Activated CD8-positive, alpha-beta T cell treated with anti-CD3 and anti-CD28 coated beads, Interleukin-2, amount 10 ng/mL, durations not matched to agents 7 days and 5 days (primary cell): ENCODE measurements around the gene THPO. TPM values are rescaled to one million over a fixed set of nuclear protein-coding genes. Genes with fewer than 3 reads are reported as not detected.

Source experiments
- ATAC-seq: fragments of 150-1000 bp; cut with Tn5 transposase; one replicate; pipeline ENCODE4 v1.10.0; 2021; ENCODE audit warnings: moderate library complexity
- CTCF ChIA-PET: fragments of 350-600 bp; sonication (Branson Sonifier 250); formaldehyde crosslinking; loops from one replicate; lab custom pipeline; 2021; ENCODE audit warnings: antibody characterized with exemption; lab: Charles Lee
- POLR2A ChIA-PET: fragments of 350-600 bp; sonication (Branson Sonifier 250); formaldehyde crosslinking; loops from one replicate; lab custom pipeline; 2021; ENCODE audit warnings: antibody characterized with exemption; lab: Charles Lee
- DNase-seq: peaks from one replicate; pipeline ENCODE4 v3.0.0-alpha.2; 2020
- H3K27ac Mint-ChIP-seq: one replicate; pipeline ENCODE4 v1.8.0; 2021; ENCODE audit warnings: mild to moderate bottlenecking, mixed read lengths
- H3K27me3 Mint-ChIP-seq: one replicate; pipeline ENCODE4 v1.8.0; 2021; ENCODE audit warnings: low read depth, mixed read lengths
- H3K36me3 Mint-ChIP-seq: one replicate; pipeline ENCODE4 v1.8.0; 2021; ENCODE audit warnings: low read depth, mixed read lengths
- H3K4me1 Mint-ChIP-seq: one replicate; pipeline ENCODE4 v1.8.0; 2021; ENCODE audit warnings: low read depth, mixed read lengths
- H3K4me3 Mint-ChIP-seq: one replicate; pipeline ENCODE4 v1.8.0; 2021; ENCODE audit warnings: mild to moderate bottlenecking, mixed read lengths
- H3K9me3 Mint-ChIP-seq: one replicate; pipeline ENCODE4 v1.8.0; 2022; ENCODE audit warnings: mixed read lengths; ENCODE audit not compliant: insufficient read depth
- total RNA-seq, 2 experiments: library from RNA; stranded (reverse); gene quantifications; one replicate each; pipeline ENCODE4 v1.2.3, GENCODE V29; 2021

Gene THPO
- total RNA-seq: not detected

DNA sequence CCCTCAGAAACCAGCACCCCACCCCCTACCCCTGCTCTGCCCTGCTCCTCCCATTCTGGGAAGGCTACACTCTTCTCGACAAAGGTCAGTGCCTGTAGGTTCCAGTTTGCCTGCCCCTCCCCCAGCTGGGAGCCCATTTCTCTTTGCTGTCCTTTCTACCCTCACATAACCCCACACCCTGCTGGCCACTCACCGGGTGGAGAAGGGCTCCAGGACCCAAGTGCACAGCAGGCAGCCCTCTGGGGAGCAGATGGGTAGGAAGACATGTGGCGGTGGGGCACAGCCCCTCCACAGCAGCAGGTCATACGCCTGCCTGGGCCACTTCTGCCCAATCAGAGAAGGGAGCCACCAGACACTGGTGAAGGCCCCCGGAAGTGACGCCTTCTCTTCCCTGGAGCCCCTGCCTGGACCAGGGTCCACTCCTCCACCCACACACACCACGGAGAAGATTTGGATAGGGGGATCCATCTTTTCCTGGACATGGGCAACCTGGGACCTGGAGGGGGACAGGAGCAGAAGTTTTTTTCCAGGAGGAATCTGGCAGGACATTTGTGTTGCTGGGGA is at the start of gene THPO:
Gene THPO, minus strand, starts transcription at position 326 of the 564 bp plus-strand sequence. CDS start 1,948 bp downstream, outside the sequence.
- peaks cover 3% of the 10 kb centered on the region for H3K4me1 Mint-ChIP-seq
- H3K36me3 Mint-ChIP-seq: no peaks in the 10 kb centered on the region
- H3K27me3 Mint-ChIP-seq: peaks cover 55% of the 10 kb centered on the region
- no peak for ATAC-seq
- no peaks in the 10 kb centered on the region for H3K9me3 Mint-ChIP-seq
- H3K27ac Mint-ChIP-seq: no peak within 1 kb of the TSS
- H3K4me3 Mint-ChIP-seq: no peak within 1 kb of the TSS
- DNase-seq: no peak
- ChIA-PET CTCF (no interaction called here), POLR2A (no interaction called here)

DNA sequence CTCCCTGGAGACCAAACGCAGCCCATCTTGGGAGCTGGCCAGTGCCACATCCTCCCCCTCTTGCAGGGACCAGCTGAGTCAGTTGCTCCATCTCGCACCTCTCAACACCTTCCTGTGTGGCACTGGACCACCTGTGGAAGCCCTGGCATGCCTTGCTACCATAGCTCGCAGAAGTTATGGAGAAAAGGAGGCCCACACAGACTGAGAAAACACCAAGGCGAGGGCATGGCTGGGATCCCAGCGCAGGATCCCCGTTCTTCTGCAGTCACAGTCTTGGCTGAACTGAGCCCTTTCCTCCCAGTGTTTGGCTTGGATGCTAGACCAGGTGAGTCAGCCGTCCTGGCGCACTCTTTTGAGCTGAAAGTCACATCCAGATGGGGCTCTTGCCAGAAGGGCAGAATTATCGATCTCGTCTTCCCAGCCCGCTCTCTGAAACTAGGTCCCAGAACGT is 48.7 kb upstream of the THPO start:
- no peak overlapping the region for H3K4me3 Mint-ChIP-seq
- no peaks in the 10 kb centered on the region for H3K9me3 Mint-ChIP-seq
- ATAC-seq (no peak), DNase-seq (no peak)
- H3K36me3 Mint-ChIP-seq: no peaks in the 10 kb centered on the region
- POLR2A ChIA-PET: no interaction called here
- CTCF ChIA-PET: interaction anchor here (0.6 kb wide), 1 partner anchor 22 kb away, joined by 3 read pairs; no protein-coding TSS in a partner anchor
- H3K4me1 Mint-ChIP-seq: no peaks in the 10 kb centered on the region
- H3K27me3 Mint-ChIP-seq: peaks cover 5% of the 10 kb centered on the region
- no peak overlapping the region for H3K27ac Mint-ChIP-seq

DNA sequence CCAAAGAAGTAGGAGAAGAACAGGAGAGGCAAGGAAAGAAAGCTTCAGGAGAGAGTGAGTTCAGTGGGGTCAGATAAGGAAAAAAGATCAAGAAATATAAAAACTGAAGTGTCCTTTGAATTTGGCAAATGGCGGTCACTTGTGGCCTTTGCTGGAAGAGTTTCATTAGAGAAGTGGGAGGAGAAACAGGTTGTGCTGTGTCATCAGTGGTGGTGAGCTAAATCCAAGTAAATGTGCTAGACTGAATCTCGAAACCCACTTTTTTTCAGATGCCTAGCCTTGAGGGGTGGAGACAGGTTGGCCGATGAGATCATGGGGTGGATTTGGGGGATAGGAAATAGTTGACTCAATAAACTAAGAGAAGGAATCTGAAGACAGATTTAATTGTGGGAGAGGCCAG is 45.6 kb upstream of the THPO start:
- no peak overlapping the region for H3K4me3 Mint-ChIP-seq
- ATAC-seq (no peak), DNase-seq (no peak)
- ChIA-PET CTCF (interaction anchor here (0.6 kb wide), 1 partner anchor 52 kb away, joined by 3 read pairs; no protein-coding TSS in a partner anchor), POLR2A (interaction anchor here (0.5 kb wide), 1 partner anchor 344 kb away, joined by 3 read pairs; no protein-coding TSS in a partner anchor)
- no peaks in the 10 kb centered on the region for H3K9me3 Mint-ChIP-seq
- peaks cover 3% of the 10 kb centered on the region for H3K27me3 Mint-ChIP-seq
- H3K36me3 Mint-ChIP-seq: no peaks in the 10 kb centered on the region
- no peaks in the 10 kb centered on the region for H3K4me1 Mint-ChIP-seq
- no peak overlapping the region for H3K27ac Mint-ChIP-seq

DNA sequence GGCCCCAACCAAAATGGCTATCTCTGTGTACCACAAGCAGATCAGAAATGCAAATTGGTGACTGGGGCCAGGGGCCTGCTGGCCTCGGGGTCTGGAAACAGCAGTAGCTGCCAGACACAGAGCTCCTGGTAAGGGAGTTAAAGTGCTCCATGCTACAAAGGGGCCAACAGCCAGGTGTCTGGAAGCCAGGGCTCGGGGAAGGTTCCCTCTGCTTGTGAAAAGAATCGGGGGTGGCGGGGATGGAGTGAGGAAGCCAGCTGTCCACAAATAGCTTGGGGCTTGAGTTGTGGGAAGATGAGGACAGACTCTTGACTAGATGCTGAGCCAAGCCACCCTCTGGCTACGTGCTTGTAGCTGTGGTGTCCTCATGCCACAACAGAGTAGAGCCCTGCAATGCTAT is 41.2 kb upstream of the THPO start:
- Mint-ChIP-seq H3K36me3 (no peaks in the 10 kb centered on the region), H3K27me3 (peaks cover 3% of the 10 kb centered on the region), H3K9me3 (no peaks in the 10 kb centered on the region), H3K4me3 (no peak overlapping the region), H3K4me1 (no peaks in the 10 kb centered on the region), H3K27ac (no peak overlapping the region)
- ChIA-PET POLR2A (no interaction called here), CTCF (interaction anchor here (1.0 to 2.0 kb wide), 4 partner anchors 18 to 122 kb away, joined by 3 to 10 read pairs (median 5); no protein-coding TSS in a partner anchor)
- DNase-seq (no peak), ATAC-seq (no peak)

DNA sequence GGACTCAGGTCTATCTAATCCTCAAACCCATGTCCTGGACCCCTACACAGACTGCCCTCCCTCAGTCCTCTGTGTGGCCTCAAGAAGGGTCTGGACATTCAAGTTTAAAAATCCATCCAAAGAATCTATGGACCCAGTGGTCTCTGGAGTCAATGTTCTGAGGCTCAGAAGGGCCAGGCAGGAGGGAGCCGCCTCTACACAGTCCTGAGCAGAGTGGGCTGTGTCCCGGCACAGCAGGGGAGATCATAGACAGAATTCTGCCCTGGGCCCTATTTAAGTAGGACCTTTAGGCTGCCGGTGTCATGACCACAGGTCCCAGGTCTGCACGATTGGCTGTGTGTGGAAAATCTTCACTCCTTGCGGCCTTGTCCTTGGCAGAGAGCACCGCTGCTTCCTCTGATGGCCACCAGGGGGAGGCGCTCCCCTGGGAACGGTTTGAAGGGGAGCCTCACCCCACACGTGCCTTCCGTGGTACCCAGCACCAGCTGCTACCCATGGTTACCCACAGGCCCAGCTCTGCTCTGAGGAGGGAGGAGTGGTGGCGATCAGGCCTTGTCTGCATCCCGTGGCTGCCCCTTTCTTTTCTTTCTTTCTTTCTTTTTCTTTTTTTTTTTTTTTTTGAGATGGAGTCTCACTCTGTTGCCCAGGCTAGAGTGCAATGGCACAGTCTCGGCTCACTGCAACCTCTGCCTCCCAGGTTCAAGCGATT is 39.8 kb upstream of the THPO start:
- peaks cover 1% of the 10 kb centered on the region for H3K27me3 Mint-ChIP-seq
- ChIA-PET POLR2A (no interaction called here), CTCF (interaction anchor here (0.6 to 3.5 kb wide), 8 partner anchors 46 to 325 kb away, joined by 3 to 17 read pairs (median 3); partner anchors contain the start of gene EPHB3)
- no peaks in the 10 kb centered on the region for H3K36me3 Mint-ChIP-seq
- no peak overlapping the region for H3K27ac Mint-ChIP-seq
- H3K4me3 Mint-ChIP-seq: no peak overlapping the region
- ATAC-seq (peak; percentile 97), DNase-seq (peak; percentile 75)
- H3K9me3 Mint-ChIP-seq: no peaks in the 10 kb centered on the region
- H3K4me1 Mint-ChIP-seq: no peaks in the 10 kb centered on the region

DNA sequence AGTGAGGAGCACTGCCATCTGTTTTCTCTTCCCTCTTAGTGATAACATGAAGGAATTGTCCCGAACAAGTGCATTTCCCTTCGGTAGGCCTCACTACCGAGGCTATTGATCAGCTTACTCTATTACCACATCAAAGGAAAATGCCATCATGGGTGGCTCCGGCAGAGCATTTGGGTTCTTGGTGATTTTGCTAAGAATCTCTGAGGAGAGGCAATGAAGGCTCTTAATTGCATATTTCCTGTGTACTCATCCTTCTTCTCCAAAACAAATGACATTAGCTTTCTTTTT is 37.1 kb upstream of the THPO start:
- CTCF ChIA-PET: interaction anchor here (1.6 to 3.5 kb wide), 2 partner anchors 44 to 127 kb away, joined by 4 to 17 read pairs; no protein-coding TSS in a partner anchor
- Mint-ChIP-seq H3K4me3 (no peak overlapping the region), H3K4me1 (no peaks in the 10 kb centered on the region), H3K27me3 (no peaks in the 10 kb centered on the region), H3K27ac (no peak overlapping the region), H3K36me3 (no peaks in the 10 kb centered on the region), H3K9me3 (no peaks in the 10 kb centered on the region)
- POLR2A ChIA-PET: no interaction called here
- ATAC-seq (no peak), DNase-seq (no peak)

DNA sequence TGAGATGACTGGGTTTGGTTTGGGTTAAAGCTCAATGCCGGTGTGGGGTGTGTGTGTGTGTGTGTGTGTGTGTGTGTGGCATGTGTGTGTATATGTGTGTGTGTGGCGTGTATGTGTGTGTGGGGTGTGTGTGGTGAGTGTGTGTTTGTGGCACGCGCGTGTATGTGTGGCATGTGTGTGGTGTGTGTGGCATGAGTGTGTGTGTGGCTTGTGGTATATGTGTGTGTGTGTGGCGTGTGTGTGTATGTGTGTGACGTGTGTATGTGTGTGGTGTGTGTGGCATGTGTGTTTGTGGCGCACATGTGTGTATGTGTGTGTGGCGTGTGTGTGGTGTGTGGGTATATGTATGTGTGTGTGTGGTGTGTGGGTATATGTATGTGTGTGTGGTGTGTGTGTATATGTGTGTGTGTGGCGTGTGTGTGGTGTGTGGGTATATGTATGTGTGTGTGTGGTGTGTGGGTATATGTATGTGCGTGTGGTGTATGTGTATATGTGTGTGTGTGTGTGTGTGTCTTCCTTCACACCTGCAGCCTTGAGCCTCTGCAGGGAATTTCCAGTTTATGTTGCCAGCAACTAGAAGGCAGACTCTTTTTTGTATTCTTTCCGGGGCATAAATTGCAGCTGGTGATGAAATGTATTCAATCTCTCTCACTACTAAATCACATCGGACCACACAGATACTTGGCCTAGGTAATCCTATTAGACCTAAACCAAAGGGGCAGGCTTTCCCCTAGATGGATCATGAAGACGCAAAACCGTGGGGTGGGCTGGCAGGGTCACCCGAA is 36.6 kb upstream of the THPO start:
- ATAC-seq (no peak), DNase-seq (no peak)
- no peaks in the 10 kb centered on the region for H3K9me3 Mint-ChIP-seq
- no peaks in the 10 kb centered on the region for H3K4me1 Mint-ChIP-seq
- H3K4me3 Mint-ChIP-seq: no peak overlapping the region
- ChIA-PET POLR2A (no interaction called here), CTCF (interaction anchor here (1.4 to 3.5 kb wide), 3 partner anchors 43 to 127 kb away, joined by 4 to 17 read pairs (median 4); no protein-coding TSS in a partner anchor)
- H3K27ac Mint-ChIP-seq: no peak overlapping the region
- no peaks in the 10 kb centered on the region for H3K27me3 Mint-ChIP-seq
- H3K36me3 Mint-ChIP-seq: no peaks in the 10 kb centered on the region

DNA sequence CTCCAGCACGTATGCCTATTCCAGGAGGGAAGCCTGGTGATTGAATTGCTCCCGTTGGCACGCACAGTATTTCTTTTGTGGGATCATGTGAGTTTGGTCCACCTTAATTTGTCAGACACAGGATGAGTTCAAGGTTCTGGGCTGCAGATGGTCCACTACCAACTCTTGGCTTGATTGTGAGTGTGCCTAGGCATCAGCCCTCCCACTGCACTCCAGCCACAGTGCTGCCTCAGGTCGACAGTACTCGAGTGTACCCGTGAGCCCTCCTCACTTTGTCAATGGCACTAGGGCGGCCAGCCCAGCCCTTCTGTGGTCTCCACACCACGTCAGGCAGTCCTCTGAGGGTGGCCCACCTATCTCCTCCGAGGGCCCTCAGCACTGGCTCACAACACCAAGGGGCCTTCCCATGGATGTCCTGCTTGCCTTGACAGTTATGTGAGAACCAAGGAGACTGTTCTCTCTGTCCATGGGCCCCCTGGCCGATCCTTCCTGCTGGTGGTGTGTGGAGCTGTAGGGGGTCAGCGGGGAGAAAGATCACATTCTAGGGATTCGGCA is 32.0 kb upstream of the THPO start:
- no peak for DNase-seq
- no peaks in the 10 kb centered on the region for H3K4me1 Mint-ChIP-seq
- ChIA-PET POLR2A (no interaction called here), CTCF (interaction anchor here (1.4 kb wide), 1 partner anchor 131 kb away, joined by 4 read pairs; no protein-coding TSS in a partner anchor)
- no peaks in the 10 kb centered on the region for H3K36me3 Mint-ChIP-seq
- no peaks in the 10 kb centered on the region for H3K27me3 Mint-ChIP-seq
- no peak overlapping the region for H3K4me3 Mint-ChIP-seq
- no peak overlapping the region for H3K27ac Mint-ChIP-seq
- ATAC-seq: no peak
- no peaks in the 10 kb centered on the region for H3K9me3 Mint-ChIP-seq

DNA sequence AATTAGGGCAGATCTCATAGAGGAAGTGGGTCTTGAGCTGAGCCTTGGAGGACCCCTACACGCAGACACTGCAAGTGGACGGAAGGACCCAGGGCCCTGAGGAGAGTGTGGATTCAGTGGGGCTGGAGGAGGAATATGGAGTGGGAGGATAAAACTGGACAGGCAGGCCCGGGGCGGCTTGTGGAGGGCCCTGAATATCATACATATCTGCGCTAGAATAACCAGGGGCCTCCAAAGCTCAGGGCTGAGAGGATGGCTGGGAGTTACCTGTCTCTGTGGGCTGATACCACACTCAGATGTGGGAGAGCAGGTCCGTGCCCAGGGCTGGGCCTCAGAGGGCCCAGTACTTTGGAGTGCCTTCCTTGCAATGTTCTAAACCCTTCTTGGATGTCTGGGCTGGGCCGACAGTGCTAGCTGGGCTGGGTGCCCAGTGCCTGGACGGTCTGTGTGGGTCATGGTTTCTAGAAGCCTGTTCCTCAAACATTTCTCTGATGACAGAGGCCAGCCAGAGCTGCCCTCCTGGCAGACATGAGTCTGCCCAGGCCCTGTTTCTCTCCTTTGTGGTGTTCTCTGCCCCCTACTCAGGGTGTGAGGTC is 31.4 kb upstream of the THPO start:
- no peaks in the 10 kb centered on the region for H3K36me3 Mint-ChIP-seq
- H3K9me3 Mint-ChIP-seq: no peaks in the 10 kb centered on the region
- POLR2A ChIA-PET: no interaction called here
- H3K27ac Mint-ChIP-seq: no peak overlapping the region
- H3K27me3 Mint-ChIP-seq: no peaks in the 10 kb centered on the region
- no peaks in the 10 kb centered on the region for H3K4me1 Mint-ChIP-seq
- H3K4me3 Mint-ChIP-seq: no peak overlapping the region
- DNase-seq (no peak), ATAC-seq (no peak)
- CTCF ChIA-PET: interaction anchor here (1.4 kb wide), 1 partner anchor 132 kb away, joined by 4 read pairs; no protein-coding TSS in a partner anchor

DNA sequence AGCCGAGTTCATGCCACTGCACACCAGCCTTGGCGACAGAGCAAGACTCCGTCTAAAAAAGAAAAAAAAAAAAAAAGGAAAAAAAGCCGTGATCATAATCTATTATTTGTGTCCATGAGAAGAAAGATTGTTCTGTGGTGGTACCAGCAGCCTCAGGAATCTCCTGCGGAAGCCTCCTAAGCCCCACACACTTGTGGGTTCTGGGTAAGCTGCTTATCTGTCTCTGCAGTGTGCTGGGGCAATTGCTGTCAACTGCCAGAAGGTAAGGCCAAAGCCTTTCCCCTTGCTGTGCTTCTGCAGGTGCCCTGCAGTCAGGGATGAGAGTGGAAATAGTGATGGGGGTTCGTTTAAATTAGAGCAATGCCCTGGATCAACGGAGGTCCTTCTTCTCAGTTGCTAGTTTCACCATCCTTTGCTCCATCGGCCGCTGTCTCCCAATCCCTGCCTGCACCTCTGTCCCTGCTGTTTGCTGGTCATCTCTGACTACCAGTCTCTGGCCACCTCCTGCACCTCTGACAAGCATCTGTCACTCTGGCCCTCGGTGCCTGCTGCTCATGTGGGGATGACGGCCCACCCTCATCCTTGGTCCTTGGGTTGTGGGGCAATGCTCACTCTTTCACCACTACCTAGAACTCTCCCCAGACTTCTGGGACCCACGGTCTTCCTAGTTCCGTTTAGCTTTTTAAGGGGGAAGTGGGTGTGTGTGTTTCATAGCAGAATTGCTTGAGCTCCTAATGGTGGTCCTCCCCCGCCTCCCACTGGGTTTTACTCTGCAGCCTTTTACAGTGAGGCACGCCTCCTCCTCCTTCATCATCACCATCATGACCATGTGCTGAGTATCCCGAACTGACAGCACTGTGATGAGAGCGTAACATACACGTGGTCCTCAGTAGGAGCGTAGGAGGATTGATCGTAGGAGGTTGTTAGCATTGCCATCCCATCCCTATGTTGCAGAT is 27.3 kb upstream of the THPO start:
- no peaks in the 10 kb centered on the region for H3K9me3 Mint-ChIP-seq
- peaks cover 12% of the 10 kb centered on the region for H3K27me3 Mint-ChIP-seq
- DNase-seq (no peak), ATAC-seq (no peak)
- H3K4me3 Mint-ChIP-seq: no peak overlapping the region
- H3K4me1 Mint-ChIP-seq: no peaks in the 10 kb centered on the region
- ChIA-PET POLR2A (no interaction called here), CTCF (interaction anchor here (1.4 kb wide), 1 partner anchor 136 kb away, joined by 4 read pairs; no protein-coding TSS in a partner anchor)
- H3K36me3 Mint-ChIP-seq: no peaks in the 10 kb centered on the region
- no peak overlapping the region for H3K27ac Mint-ChIP-seq
